Measurements from ENCODE around the gene CTAGE9. TPM values are rescaled to one million over a fixed set of nuclear protein-coding genes. Genes with fewer than 3 reads are reported as not detected.
"Not testable (repeated sequence)": the region's sequence is repeated elsewhere in the genome, so short reads cannot be mapped to it uniquely, and the experiment has no call there.

Gene CTAGE9
- total RNA-seq, 1 experiment from 2014 or later = 0.15 TPM

- no peaks in the 10 kb centered on the region for H3K4me1 ChIP-seq (ENCODE audit: control insufficient read depth, insufficient read depth, low read length)
- ATAC-seq (no peak), DNase-seq (ENCODE audit: low read depth, low spot score) (no peak)
- H3K27me3 ChIP-seq (ENCODE audit: control insufficient read depth, insufficient read depth, low read length) = no peaks in the 10 kb centered on the region
- intact Hi-C loops (cut with micrococcal nuclease; ENCODE audit: unreplicated experiment) = no loop called here
- no peak overlapping the region for H3K27ac ChIP-seq (ENCODE audit: low read length)
- H3K4me3 ChIP-seq (ENCODE audit: low read depth in 2 of 2, low read length in 2 of 2) = no peak overlapping the region
- TF ChIP-seq REST (IDR thresholded peaks at IDR 0.05; ENCODE audit: insufficient read depth in 1 of 2, low read depth in 2 of 2, low read length in 1 of 2) (no peak), CTCF (IDR thresholded peaks at IDR 0.05) (no peak), SIN3A (IDR thresholded peaks at IDR 0.05; ENCODE audit: borderline replicate concordance, insufficient read depth, low read depth, low read length) (no peak), TCF7L2 (IDR thresholded peaks at IDR 0.05; ENCODE audit: low read depth, low read length) (no peak), POLR2AphosphoS5 (IDR thresholded peaks at IDR 0.05; ENCODE audit: low read depth, low read length) (no peak)
- no TSS peak for BruUV-seq (replicated peaks)
- in situ Hi-C loops (cut with HindIII; ENCODE audit: low pct_unique_long_range_greater_than_20kb, low sequenced_read_pairs) = no loop called here
- H3K36me3 ChIP-seq (ENCODE audit: control insufficient read depth, insufficient read depth, low read length) = no peaks in the 10 kb centered on the region
- H3K9me3 ChIP-seq (ENCODE audit: control insufficient read depth, insufficient read depth, low read depth, low read length) = no peaks in the 10 kb centered on the region
- POLR2A ChIA-PET = no interaction called here
- CTCF ChIA-PET = no interaction called here
Observed at GRCh38 chr6:131717836-131718542, 7.2 kb upstream of the CTAGE9 start.

GRCh38 chr6:131715567-131715966 lies 4.8 kb upstream of the CTAGE9 start:
- CTCF ChIA-PET; H3K9me3 ChIP-seq (ENCODE audit: control insufficient read depth, insufficient read depth, low read depth, low read length); H3K4me3 ChIP-seq (ENCODE audit: low read depth in 2 of 2, low read length in 2 of 2); H3K36me3 ChIP-seq (ENCODE audit: control insufficient read depth, insufficient read depth, low read length); H3K27ac ChIP-seq (ENCODE audit: low read length); H3K4me1 ChIP-seq (ENCODE audit: control insufficient read depth, insufficient read depth, low read length); in situ Hi-C loops (cut with HindIII; ENCODE audit: low pct_unique_long_range_greater_than_20kb, low sequenced_read_pairs); POLR2A ChIA-PET; ATAC-seq; intact Hi-C loops (cut with micrococcal nuclease; ENCODE audit: unreplicated experiment); DNase-seq (ENCODE audit: low read depth, low spot score); BruUV-seq (replicated peaks); H3K27me3 ChIP-seq (ENCODE audit: control insufficient read depth, insufficient read depth, low read length): not testable (repeated sequence)

GRCh38 chr6:131703905-131704304 lies 6.9 kb downstream of the CTAGE9 start:
- H3K9me3 ChIP-seq (ENCODE audit: control insufficient read depth, insufficient read depth, low read depth, low read length); POLR2A ChIA-PET; DNase-seq (ENCODE audit: low read depth, low spot score); CTCF ChIA-PET; H3K36me3 ChIP-seq (ENCODE audit: control insufficient read depth, insufficient read depth, low read length); H3K4me3 ChIP-seq (ENCODE audit: low read depth in 2 of 2, low read length in 2 of 2); intact Hi-C loops (cut with micrococcal nuclease; ENCODE audit: unreplicated experiment); H3K4me1 ChIP-seq (ENCODE audit: control insufficient read depth, insufficient read depth, low read length); in situ Hi-C loops (cut with HindIII; ENCODE audit: low pct_unique_long_range_greater_than_20kb, low sequenced_read_pairs); BruUV-seq (replicated peaks); ATAC-seq; H3K27me3 ChIP-seq (ENCODE audit: control insufficient read depth, insufficient read depth, low read length); H3K27ac ChIP-seq (ENCODE audit: low read length): not testable (repeated sequence)

- H3K4me1 ChIP-seq (ENCODE audit: control insufficient read depth, insufficient read depth, low read length); H3K9me3 ChIP-seq (ENCODE audit: control insufficient read depth, insufficient read depth, low read depth, low read length); BruUV-seq (replicated peaks); DNase-seq (ENCODE audit: low read depth, low spot score); H3K27me3 ChIP-seq (ENCODE audit: control insufficient read depth, insufficient read depth, low read length); ATAC-seq; POLR2A ChIA-PET; H3K27ac ChIP-seq (ENCODE audit: low read length); intact Hi-C loops (cut with micrococcal nuclease; ENCODE audit: unreplicated experiment); in situ Hi-C loops (cut with HindIII; ENCODE audit: low pct_unique_long_range_greater_than_20kb, low sequenced_read_pairs); H3K4me3 ChIP-seq (ENCODE audit: low read depth in 2 of 2, low read length in 2 of 2); H3K36me3 ChIP-seq (ENCODE audit: control insufficient read depth, insufficient read depth, low read length); CTCF ChIA-PET: not testable (repeated sequence)
Observed at GRCh38 chr6:131700851-131701250, 10.0 kb downstream of the CTAGE9 start.
